PFSK-1 (cell line): Measurements from ENCODE around the gene HLA-DQB2.

Experiments used
- REST ChIP-seq, 2 experiments: IDR thresholded peaks; 2 replicates each; pipeline versions ENCODE4 v1.6.1 to v1.8.0; 2011 to 2012; ENCODE audit warnings: low read depth in 2 of 2, low read length in 2 of 2, control low read depth in 1 of 2, inconsistent platforms in 1 of 2, mild to moderate bottlenecking in 1 of 2, moderate library complexity in 1 of 2; ENCODE audit not compliant: insufficient read depth in 1 of 2
- SIN3A ChIP-seq: IDR thresholded peaks from 2 replicates; pipeline ENCODE4 v1.6.1; 2012; ENCODE audit warnings: mild to moderate bottlenecking, low read length, moderate library complexity, borderline replicate concordance; ENCODE audit not compliant: insufficient read depth

GRCh38 chr6:32803416-32803815, 40.1 kb upstream of the HLA-DQB2 start:
- TF ChIP-seq SIN3A (no peak), REST (IDR thresholded peaks at IDR 0.05; ENCODE audit: insufficient read depth in 1 of 2, low read depth in 2 of 2, low read length in 2 of 2) (no peak)
